BJ (cell line): Measurements from ENCODE around the gene RPRD2. TPM values are rescaled to one million over a fixed set of nuclear protein-coding genes. Genes with fewer than 3 reads are reported as not detected.

Experiments
- CTCF ChIA-PET: fragments of 350-600 bp; formaldehyde crosslinking; extraction: SDS; loops from one replicate; lab custom pipeline; 2021; ENCODE audit warnings: antibody characterized with exemption, inconsistent platforms; lab: Yijun Ruan, JAX
- POLR2A ChIA-PET: fragments of 300-600 bp; sonication (Branson Sonifier 250); formaldehyde crosslinking; extraction: SDS; loops from one replicate; lab custom pipeline; 2021; ENCODE audit warnings: antibody characterized with exemption; lab: Charles Lee
- DNase-seq: peaks from one replicate; pipeline ENCODE4 v3.0.0-alpha.2; 2011; ENCODE audit warnings: low read depth
- H3K27me3 ChIP-seq: 2 replicates; pipeline ENCODE4 v1.6.0; 2011; ENCODE audit warnings: low read length; ENCODE audit not compliant: control insufficient read depth, insufficient read depth
- H3K36me3 ChIP-seq: 2 replicates; pipeline ENCODE4 v1.5.1; 2011; ENCODE audit warnings: low read length; ENCODE audit not compliant: control insufficient read depth, insufficient read depth
- H3K4me3 ChIP-seq: 2 replicates; pipeline ENCODE4 v1.5.1; 2011; ENCODE audit warnings: low read depth, mild to moderate bottlenecking, control low read depth, low read length
- polyA plus RNA-seq: library from polyadenylated mRNA; depleted of rRNA; stranded (reverse); fragments of >200 nt; gene quantifications from 2 replicates; pipeline ENCODE4 v1.2.3, GENCODE V29; 2011
- TF ChIP-seq, protein P1 (sequence below): IDR thresholded peaks from 2 replicates; pipeline ENCODE4 v1.5.1; 2011; ENCODE audit warnings: low read depth, mild to moderate bottlenecking, control low read depth, inconsistent platforms, low read length, moderate library complexity; ENCODE audit not compliant: insufficient read depth

The RPRD2 gene
- polyA plus RNA-seq, 1 experiment, result 15.1 TPM

- no peak for DNase-seq
- ChIA-PET POLR2A (interaction anchor here (0.6 kb wide), 1 partner anchor 493 kb away, joined by 8 read pairs; no protein-coding TSS in a partner anchor), CTCF (no interaction called here)
- TF ChIP-seq, protein P1, sequence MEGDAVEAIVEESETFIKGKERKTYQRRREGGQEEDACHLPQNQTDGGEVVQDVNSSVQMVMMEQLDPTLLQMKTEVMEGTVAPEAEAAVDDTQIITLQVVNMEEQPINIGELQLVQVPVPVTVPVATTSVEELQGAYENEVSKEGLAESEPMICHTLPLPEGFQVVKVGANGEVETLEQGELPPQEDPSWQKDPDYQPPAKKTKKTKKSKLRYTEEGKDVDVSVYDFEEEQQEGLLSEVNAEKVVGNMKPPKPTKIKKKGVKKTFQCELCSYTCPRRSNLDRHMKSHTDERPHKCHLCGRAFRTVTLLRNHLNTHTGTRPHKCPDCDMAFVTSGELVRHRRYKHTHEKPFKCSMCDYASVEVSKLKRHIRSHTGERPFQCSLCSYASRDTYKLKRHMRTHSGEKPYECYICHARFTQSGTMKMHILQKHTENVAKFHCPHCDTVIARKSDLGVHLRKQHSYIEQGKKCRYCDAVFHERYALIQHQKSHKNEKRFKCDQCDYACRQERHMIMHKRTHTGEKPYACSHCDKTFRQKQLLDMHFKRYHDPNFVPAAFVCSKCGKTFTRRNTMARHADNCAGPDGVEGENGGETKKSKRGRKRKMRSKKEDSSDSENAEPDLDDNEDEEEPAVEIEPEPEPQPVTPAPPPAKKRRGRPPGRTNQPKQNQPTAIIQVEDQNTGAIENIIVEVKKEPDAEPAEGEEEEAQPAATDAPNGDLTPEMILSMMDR, result no peak
- Histone ChIP-seq H3K27me3 (no peaks in the 10 kb centered on the region), H3K36me3 (peaks cover 11% of the 10 kb centered on the region), H3K4me3 (no peak overlapping the region)
These were observed 112.8 kb downstream of the RPRD2 start for GRCh38 chr1:150476754-150477153.

GRCh38 chr1:150477320-150477719 is 113.4 kb downstream of the RPRD2 start:
- TF ChIP-seq, protein P1, result no peak
- Histone ChIP-seq H3K36me3 (peaks cover 5% of the 10 kb centered on the region), H3K4me3 (no peak overlapping the region), H3K27me3 (no peaks in the 10 kb centered on the region)
- ChIA-PET POLR2A (no interaction called here), CTCF (no interaction called here)
- no peak for DNase-seq

DNA sequence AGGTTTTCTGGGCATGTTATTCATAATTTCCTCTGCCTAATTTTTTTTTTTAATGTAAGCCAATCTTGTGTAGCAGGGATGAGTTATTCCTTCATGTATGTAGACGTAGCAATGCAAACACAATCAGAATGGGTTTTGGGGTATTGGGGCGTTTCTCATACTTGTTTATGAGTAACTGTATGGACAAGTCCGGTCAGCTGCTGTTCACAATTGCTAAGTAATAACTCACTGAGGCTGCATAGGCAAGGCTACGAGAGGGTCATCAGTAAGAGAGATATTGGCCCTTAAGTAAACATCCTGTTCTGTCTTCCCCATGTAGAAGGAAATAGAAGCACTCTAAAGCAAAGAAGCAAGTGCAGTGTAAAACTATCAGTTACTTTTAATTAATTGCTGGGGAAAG is 113.8 kb downstream of the RPRD2 start:
- ChIA-PET POLR2A (no interaction called here), CTCF (no interaction called here)

DNA sequence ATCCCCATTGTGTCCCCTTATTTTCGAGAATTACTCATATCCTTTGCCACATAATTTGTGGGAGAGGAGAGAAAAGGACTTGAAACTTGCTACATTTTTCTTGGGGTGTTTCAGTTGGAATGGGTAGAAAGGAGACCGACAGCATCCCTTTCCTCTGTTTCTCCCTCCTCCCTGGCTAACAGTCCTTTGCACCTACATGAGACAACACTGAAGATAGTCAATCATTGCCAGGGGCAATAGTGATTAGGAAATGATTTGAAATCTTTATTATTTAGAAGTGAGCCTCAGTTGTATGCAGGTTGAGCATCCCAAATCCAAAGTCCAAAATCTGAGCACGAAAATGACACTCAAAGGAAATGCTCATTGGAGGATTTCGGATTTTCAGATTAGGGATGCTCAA is 115.4 kb downstream of the RPRD2 start:
- CTCF ChIA-PET, result no interaction called here
- TF ChIP-seq, protein P1, result no peak
- no peak for DNase-seq
- no peaks in the 10 kb centered on the region for H3K36me3 ChIP-seq
- POLR2A ChIA-PET, result no interaction called here
- H3K27me3 ChIP-seq, result no peaks in the 10 kb centered on the region
- H3K4me3 ChIP-seq, result no peak overlapping the region

More for the DNA sequence above, 113.8 kb downstream of the RPRD2 start:
- DNase-seq, result no peak
- no peak overlapping the region for H3K4me3 ChIP-seq
- H3K36me3 ChIP-seq, result peaks cover 3% of the 10 kb centered on the region
- TF ChIP-seq, protein P1, result no peak
- no peaks in the 10 kb centered on the region for H3K27me3 ChIP-seq

GRCh38 chr1:150479927-150480352 is 116.0 kb downstream of the RPRD2 start:
- Histone ChIP-seq H3K27me3 (no peaks in the 10 kb centered on the region), H3K36me3 (no peaks in the 10 kb centered on the region), H3K4me3 (no peak overlapping the region)
- POLR2A ChIA-PET, result no interaction called here
- TF ChIP-seq, protein P1, result no peak
- CTCF ChIA-PET, result no interaction called here
- no peak for DNase-seq
